ENCODE measurements around the gene SIGLEC10. TPM values are rescaled to one million over a fixed set of nuclear protein-coding genes. Genes with fewer than 3 reads are reported as not detected.
"Not testable (repeated sequence)": the region's sequence is repeated elsewhere in the genome, so short reads cannot be mapped to it uniquely, and the experiment has no call there.

The SIGLEC10 gene
- total and polyA plus RNA-seq, 7 experiments from 2014 or later, result 0.06 to 36.5 (median 0.51) TPM

GRCh38 chr19:51399936-51400335 lies 17.5 kb downstream of the SIGLEC10 start:
- not testable (repeated sequence) for H3K27me3 Mint-ChIP-seq
- CTCF ChIA-PET, result interaction anchor here (0.5 to 1.4 kb wide), 3 partner anchors 41 to 193 kb away, joined by 3 to 5 read pairs (median 3); no protein-coding TSS in a partner anchor

GRCh38 chr19:51399231-51399630 lies 18.2 kb downstream of the SIGLEC10 start:
- H3K27ac ChIP-seq (ENCODE audit: low read depth, low read length), result no peak overlapping the region
- no peaks in the 10 kb centered on the region for H3K27me3 ChIP-seq (ENCODE audit: control insufficient read depth in 2 of 2, insufficient read depth in 2 of 2, low read length in 2 of 2)
- peaks cover 0 to 8% (median 5%) of the 10 kb centered on the region in 3 experiments for H3K9me3 ChIP-seq (ENCODE audit: control insufficient read depth in 2 of 3, low read length in 3 of 3)
- intact Hi-C loops (cut with micrococcal nuclease), result no loop called here
- POLR2A ChIA-PET, result no interaction called here
- peaks cover 0 to 9% of the 10 kb centered on the region in 2 donors for H3K4me1 ChIP-seq (ENCODE audit: control insufficient read depth in 2 of 2, insufficient read depth in 2 of 2, low read length in 2 of 2)
- H3K27ac Mint-ChIP-seq, result no peak overlapping the region
- ATAC-seq (no peak), DNase-seq (no peak)
- CTCF ChIA-PET, result interaction anchor here (1.4 kb wide), 1 partner anchor 42 kb away, joined by 3 read pairs; no protein-coding TSS in a partner anchor
- H3K27me3 Mint-ChIP-seq, result peaks cover 0 to 6% (median 0%) of the 10 kb centered on the region in 5 donors
- peaks cover 6 to 24% (median 19%) of the 10 kb centered on the region in 11 donors for H3K9me3 Mint-ChIP-seq
- no peaks in the 10 kb centered on the region for H3K36me3 ChIP-seq (ENCODE audit: control insufficient read depth in 2 of 3, insufficient read depth in 3 of 3, low read length in 3 of 3)
- H3K36me3 Mint-ChIP-seq, result peaks cover 4 to 20% (median 13%) of the 10 kb centered on the region in 5 donors
- no peak overlapping the region for H3K4me3 Mint-ChIP-seq
- H3K4me3 ChIP-seq (ENCODE audit: low read length), result no peak overlapping the region
- H3K4me1 Mint-ChIP-seq, result peaks cover 0 to 31% (median 8%) of the 10 kb centered on the region in 7 donors

More at GRCh38 chr19:51399936-51400335, 17.5 kb downstream of the SIGLEC10 start:
- Mint-ChIP-seq H3K36me3 (peaks cover 4 to 20% (median 13%) of the 10 kb centered on the region in 5 donors), H3K4me1 (peaks cover 0 to 24% (median 1%) of the 10 kb centered on the region in 7 donors), H3K9me3 (peaks cover 6 to 29% (median 19%) of the 10 kb centered on the region in 11 donors)
- H3K36me3 ChIP-seq (ENCODE audit: control insufficient read depth in 2 of 3, insufficient read depth in 3 of 3, low read length in 3 of 3); intact Hi-C loops (cut with micrococcal nuclease); ATAC-seq; H3K4me1 ChIP-seq (ENCODE audit: control insufficient read depth in 2 of 2, insufficient read depth in 2 of 2, low read length in 2 of 2); H3K4me3 ChIP-seq (ENCODE audit: low read length); H3K4me3 Mint-ChIP-seq; H3K27ac Mint-ChIP-seq; H3K27ac ChIP-seq (ENCODE audit: low read depth, low read length); DNase-seq; POLR2A ChIA-PET; H3K27me3 ChIP-seq (ENCODE audit: control insufficient read depth in 2 of 2, insufficient read depth in 2 of 2, low read length in 2 of 2); H3K9me3 ChIP-seq (ENCODE audit: control insufficient read depth in 2 of 3, low read length in 3 of 3): not testable (repeated sequence)

- intact Hi-C loops (cut with micrococcal nuclease), result loop anchor here in 1 of 2 donors (1.0 kb wide), 1 partner anchor 41 kb away; no protein-coding TSS in a partner anchor
- H3K27ac Mint-ChIP-seq, result no peak overlapping the region
- no peak overlapping the region for H3K4me3 ChIP-seq (ENCODE audit: low read length)
- peaks cover 6 to 17% (median 12%) of the 10 kb centered on the region in 11 donors for H3K9me3 Mint-ChIP-seq
- no peak overlapping the region for H3K4me3 Mint-ChIP-seq
- DNase-seq (peak in 2 of 9 donors; percentile 8 to 18), ATAC-seq (no peak)
- POLR2A ChIA-PET, result interaction anchor here (0.6 to 1.0 kb wide), 2 partner anchors 49 to 76 kb away, joined by 3 read pairs; no protein-coding TSS in a partner anchor
- peaks cover 4 to 14% (median 11%) of the 10 kb centered on the region in 5 donors for H3K36me3 Mint-ChIP-seq
- H3K4me1 ChIP-seq (ENCODE audit: control insufficient read depth in 2 of 2, insufficient read depth in 2 of 2, low read length in 2 of 2), result peaks cover 0 to 14% of the 10 kb centered on the region in 2 donors
- peaks cover 0 to 38% (median 11%) of the 10 kb centered on the region in 7 donors for H3K4me1 Mint-ChIP-seq
- H3K27me3 ChIP-seq (ENCODE audit: control insufficient read depth in 2 of 2, insufficient read depth in 2 of 2, low read length in 2 of 2), result no peaks in the 10 kb centered on the region
- H3K27me3 Mint-ChIP-seq, result peaks cover 0 to under 1% (median 0%) of the 10 kb centered on the region in 5 donors
- no peak overlapping the region for H3K27ac ChIP-seq (ENCODE audit: low read depth, low read length)
- H3K9me3 ChIP-seq (ENCODE audit: control insufficient read depth in 2 of 3, low read length in 3 of 3), result peaks cover 0 to 8% (median 5%) of the 10 kb centered on the region in 3 experiments
- no peaks in the 10 kb centered on the region for H3K36me3 ChIP-seq (ENCODE audit: control insufficient read depth in 2 of 3, insufficient read depth in 3 of 3, low read length in 3 of 3)
- CTCF ChIA-PET, result no interaction called here
Measured at GRCh38 chr19:51398096-51398704, 19.2 kb downstream of the SIGLEC10 start.

GRCh38 chr19:51397453-51397852 lies 20.0 kb downstream of the SIGLEC10 start:
- H3K27ac Mint-ChIP-seq; H3K27me3 ChIP-seq (ENCODE audit: control insufficient read depth in 2 of 2, insufficient read depth in 2 of 2, low read length in 2 of 2); CTCF ChIA-PET; H3K27me3 Mint-ChIP-seq; DNase-seq; H3K36me3 ChIP-seq (ENCODE audit: control insufficient read depth in 2 of 3, insufficient read depth in 3 of 3, low read length in 3 of 3); ATAC-seq; H3K27ac ChIP-seq (ENCODE audit: low read depth, low read length); H3K4me3 ChIP-seq (ENCODE audit: low read length); H3K36me3 Mint-ChIP-seq; intact Hi-C loops (cut with micrococcal nuclease); H3K9me3 ChIP-seq (ENCODE audit: control insufficient read depth in 2 of 3, low read length in 3 of 3): not testable (repeated sequence)
- Mint-ChIP-seq H3K4me1 (peaks cover 0 to 45% (median 11%) of the 10 kb centered on the region in 7 donors), H3K9me3 (peaks cover 6 to 12% (median 8%) of the 10 kb centered on the region in 11 donors), H3K4me3 (peak overlapping the region in 1 of 10 donors; percentile 16)
- H3K4me1 ChIP-seq (ENCODE audit: control insufficient read depth in 2 of 2, insufficient read depth in 2 of 2, low read length in 2 of 2), result peaks cover 0 to 14% of the 10 kb centered on the region in 2 donors
- POLR2A ChIA-PET, result interaction anchor here (0.6 to 1.0 kb wide), 2 partner anchors 48 to 77 kb away, joined by 3 read pairs; no protein-coding TSS in a partner anchor

- H3K27ac ChIP-seq (ENCODE audit: low read depth, low read length), result no peak overlapping the region
- ATAC-seq, result no peak
Measured at GRCh38 chr19:51396175-51396574, 21.3 kb downstream of the SIGLEC10 start.

GRCh38 chr19:51394050-51394836 lies 23.2 kb downstream of the SIGLEC10 start:
- peak; percentile 95 for ATAC-seq
- peak overlapping the region; percentile 79 to 91 (median 86) for H3K4me3 Mint-ChIP-seq
- peak overlapping the region; percentile 46 for H3K4me3 ChIP-seq (ENCODE audit: low read length)
- no peaks in the 10 kb centered on the region for H3K36me3 Mint-ChIP-seq
- H3K4me1 Mint-ChIP-seq, result peaks cover 6 to 60% (median 16%) of the 10 kb centered on the region in 7 donors
- peak overlapping the region; percentile 32 to 97 (median 73) for H3K27ac Mint-ChIP-seq
- ChIA-PET POLR2A (interaction anchor here (0.6 to 1.2 kb wide), 2 partner anchors 26 to 850 kb away, joined by 3 to 5 read pairs; no protein-coding TSS in a partner anchor), CTCF (interaction anchor here (0.6 kb wide), 1 partner anchor 39 kb away, joined by 6 read pairs; no protein-coding TSS in a partner anchor)
- peak overlapping the region; percentile 50 for H3K27ac ChIP-seq (ENCODE audit: low read depth, low read length)
- H3K27me3 ChIP-seq (ENCODE audit: control insufficient read depth in 2 of 2, insufficient read depth in 2 of 2, low read length in 2 of 2), result no peaks in the 10 kb centered on the region
- peak; percentile 64 to 91 (median 86) for DNase-seq
- intact Hi-C loops (cut with micrococcal nuclease), result loop anchor here (1.0 to 2.0 kb wide), 6 partner anchors 27 to 285 kb away; partner anchors contain the start of gene CTU1 (in 1 of the 2)
- peaks cover 0 to 14% of the 10 kb centered on the region in 2 donors for H3K4me1 ChIP-seq (ENCODE audit: control insufficient read depth in 2 of 2, insufficient read depth in 2 of 2, low read length in 2 of 2)
- H3K36me3 ChIP-seq (ENCODE audit: control insufficient read depth in 2 of 3, insufficient read depth in 3 of 3, low read length in 3 of 3), result no peaks in the 10 kb centered on the region
- peaks cover 0 to 4% (median 0%) of the 10 kb centered on the region in 5 donors for H3K27me3 Mint-ChIP-seq
- H3K9me3 Mint-ChIP-seq, result no peaks in the 10 kb centered on the region
- H3K9me3 ChIP-seq (ENCODE audit: control insufficient read depth in 2 of 3, low read length in 3 of 3), result no peaks in the 10 kb centered on the region

More at GRCh38 chr19:51396175-51396574, 21.3 kb downstream of the SIGLEC10 start:
- H3K4me3 Mint-ChIP-seq, result peak overlapping the region in 1 of 10 donors; percentile 12
- peaks cover 0 to 4% (median 0%) of the 10 kb centered on the region in 11 donors for H3K9me3 Mint-ChIP-seq
- Histone ChIP-seq H3K9me3 (ENCODE audit: control insufficient read depth in 2 of 3, low read length in 3 of 3) (no peaks in the 10 kb centered on the region), H3K4me1 (ENCODE audit: control insufficient read depth in 2 of 2, insufficient read depth in 2 of 2, low read length in 2 of 2) (peaks cover 0 to 14% of the 10 kb centered on the region in 2 donors), H3K4me3 (ENCODE audit: low read length) (no peak overlapping the region), H3K36me3 (ENCODE audit: control insufficient read depth in 2 of 3, insufficient read depth in 3 of 3, low read length in 3 of 3) (no peaks in the 10 kb centered on the region), H3K27me3 (ENCODE audit: control insufficient read depth in 2 of 2, insufficient read depth in 2 of 2, low read length in 2 of 2) (no peaks in the 10 kb centered on the region)
- ChIA-PET CTCF (no interaction called here), POLR2A (no interaction called here)
- no peak for DNase-seq
- H3K4me1 Mint-ChIP-seq, result peaks cover 4 to 50% (median 14%) of the 10 kb centered on the region in 7 donors
- H3K27ac Mint-ChIP-seq, result peak overlapping the region in 1 of 9 donors; percentile 58
- intact Hi-C loops (cut with micrococcal nuclease), result no loop called here
- H3K27me3 Mint-ChIP-seq, result peaks cover 0 to 2% (median 0%) of the 10 kb centered on the region in 5 donors
- H3K36me3 Mint-ChIP-seq, result no peaks in the 10 kb centered on the region

All from naive thymus-derived CD4-positive, alpha-beta T cell (primary cell).